HG03432 (cell line): ENCODE data around the gene RAB3A.

Experiments
- ATAC-seq: cut with Tn5 transposase; IDR thresholded peaks from one replicate; pipeline ENCODE4 v1.9.1; 2021; ENCODE audit warnings: mild to moderate bottlenecking, moderate library complexity; ENCODE audit not compliant: unreplicated experiment

Gene RAB3A

GRCh38 chr19:18202397-18202777, 1.5 kb downstream of the RAB3A start:
- ATAC-seq: no peak

- no peak for ATAC-seq
Observed at GRCh38 chr19:18198374-18198773, 5.5 kb downstream of the RAB3A start.

GRCh38 chr19:18197941-18198340, 5.9 kb downstream of the RAB3A start:
- no peak for ATAC-seq

GRCh38 chr19:18197306-18197705, 6.5 kb downstream of the RAB3A start:
- ATAC-seq: no peak

- ATAC-seq: no peak
Observed at GRCh38 chr19:18196511-18196845, 7.4 kb downstream of the RAB3A start.

- no peak for ATAC-seq
Observed at GRCh38 chr19:18194554-18195238, 9.1 kb downstream of the RAB3A start.

- no peak for ATAC-seq
Observed at GRCh38 chr19:18194181-18194530, 9.7 kb downstream of the RAB3A start.

GRCh38 chr19:18193388-18194180, 10.3 kb downstream of the RAB3A start:
- ATAC-seq: no peak

- ATAC-seq: peak; percentile 84
Observed at GRCh38 chr19:18192673-18193387, 11.0 kb downstream of the RAB3A start, which contains the start of gene MPV17L2. TSS of gene MPV17L2 (plus strand) at chr19:18193218. CDS start at chr19:18193282, 64 bp downstream.

- no peak for ATAC-seq
Observed at GRCh38 chr19:18191640-18192062, 12.2 kb downstream of the RAB3A start.

GRCh38 chr19:18190278-18190677, 13.6 kb downstream of the RAB3A start:
- ATAC-seq: no peak

GRCh38 chr19:18185538-18185937, 18.3 kb downstream of the RAB3A start:
- no peak for ATAC-seq

- ATAC-seq: no peak
Observed at GRCh38 chr19:18183529-18183928, 20.3 kb downstream of the RAB3A start.

- ATAC-seq: no peak
Observed at GRCh38 chr19:18179957-18180356, 23.9 kb downstream of the RAB3A start.

- ATAC-seq: no peak
Observed at GRCh38 chr19:18176367-18177310, 27.2 kb downstream of the RAB3A start.

GRCh38 chr19:18174983-18175382, 28.9 kb downstream of the RAB3A start:
- no peak for ATAC-seq

- ATAC-seq: peak; percentile 57
Observed at GRCh38 chr19:18173572-18174288, 30.1 kb downstream of the RAB3A start, which contains the start of gene IFI30. TSS of gene IFI30 (plus strand) at chr19:18173813. CDS start at chr19:18173842, 29 bp downstream.

- ATAC-seq: peak; percentile 8
Observed at GRCh38 chr19:18173054-18173571, 30.7 kb downstream of the RAB3A start.

- no peak for ATAC-seq
Observed at GRCh38 chr19:18172331-18173053, 31.4 kb downstream of the RAB3A start.
